Lower leg skin (tissue), 4 donors: Measurements from ENCODE around the gene AKAP9. TPM values are rescaled to one million over a fixed set of nuclear protein-coding genes. Genes with fewer than 3 reads are reported as not detected.

ENCODE experiments used
- DNase-seq, 2 donors: peaks; one replicate each; pipeline ENCODE4 v3.0.0-alpha.2; 2019; ENCODE audit warnings: low spot score in 2 of 2
- H3K4me3 ChIP-seq: fragments of 200-600 bp; sonication (generic); 2 replicates; pipeline ENCODE4 v1.5.1; 2017; ENCODE audit warnings: mild to moderate bottlenecking, low read depth; ENCODE audit not compliant: poor library complexity, severe bottlenecking
- POLR2A ChIP-seq, 2 donors: fragments of 450-650 bp; IDR thresholded peaks; one replicate each; pipeline ENCODE4 v1.6.1; 2016 to 2017; ENCODE audit warnings: antibody characterized with exemption in 2 of 2, mild to moderate bottlenecking in 1 of 2, moderate library complexity in 1 of 2
- WGBS, 2 donors: methylation state at CpG; one replicate each; pipeline ENCODE4 v1.1.5; 2018; 5-methylcytosine and 5-hydroxymethylcytosine counted together
- intact Hi-C: fragments of 100-400 bp; cut with DNase I; formaldehyde crosslinking; loops from one replicate; pipeline ENCODE4 v1.15.0; 2023; ENCODE audit warnings: low total_unique reads
- total RNA-seq, 4 donors: library from RNA; depleted of rRNA; stranded (reverse); fragments of >200 nt; gene quantifications; one replicate each; pipeline ENCODE4 v1.1.0, GENCODE V29; 2016
- TF ChIP-seq, protein P1 (sequence below), 3 donors: fragments of 450-650 bp; IDR thresholded peaks; one replicate each; pipeline ENCODE4 v1.5.1; 2016; ENCODE audit warnings: antibody characterized with exemption in 3 of 3, mild to moderate bottlenecking in 3 of 3, moderate library complexity in 2 of 3

The AKAP9 gene
- total RNA-seq, 4 donors from 2014 or later, result 52.9 to 74.8 (median 64.4) TPM

DNA sequence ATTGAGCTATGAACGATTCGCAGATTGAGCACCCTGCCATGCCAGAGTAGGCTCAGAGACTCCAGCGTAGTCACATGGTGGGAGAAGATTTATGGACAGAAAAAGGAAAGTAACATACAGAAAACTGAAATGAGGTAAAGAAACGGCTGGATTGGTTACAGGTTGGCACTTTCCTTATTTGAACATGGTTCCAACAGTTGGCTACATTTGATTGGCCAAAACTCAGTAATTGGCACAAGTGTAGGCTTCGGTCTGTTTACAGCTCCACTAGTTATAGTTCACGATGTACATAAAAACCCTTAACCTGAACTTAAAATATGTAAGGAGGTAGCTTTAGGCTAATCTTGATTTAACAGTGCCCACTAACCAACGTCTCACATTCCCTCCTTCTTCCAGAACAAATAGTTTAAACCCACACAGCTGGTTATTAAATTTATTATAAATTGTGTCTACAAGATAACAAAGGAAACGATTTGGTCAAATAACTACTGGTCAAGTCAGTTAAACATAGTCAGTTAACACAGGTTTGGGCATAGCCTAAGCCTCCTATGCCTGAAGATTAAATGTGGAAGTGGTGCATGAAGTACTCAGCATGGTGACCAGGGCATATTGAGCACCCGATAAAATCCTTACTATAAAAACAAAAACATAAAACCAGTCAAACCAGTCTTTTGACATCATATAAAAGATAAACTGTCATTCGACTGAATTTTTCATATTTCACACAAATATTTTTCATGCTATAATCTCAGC lies 42.2 kb upstream of the AKAP9 start:
- DNase-seq, result no peak
- no peak overlapping the region for H3K4me3 ChIP-seq
- WGBS, 2 donors, result 60 to 63% methylated on average over 10 of the region's 10 CpGs
- intact Hi-C loops, result no loop called here
- TF ChIP-seq, protein P1, sequence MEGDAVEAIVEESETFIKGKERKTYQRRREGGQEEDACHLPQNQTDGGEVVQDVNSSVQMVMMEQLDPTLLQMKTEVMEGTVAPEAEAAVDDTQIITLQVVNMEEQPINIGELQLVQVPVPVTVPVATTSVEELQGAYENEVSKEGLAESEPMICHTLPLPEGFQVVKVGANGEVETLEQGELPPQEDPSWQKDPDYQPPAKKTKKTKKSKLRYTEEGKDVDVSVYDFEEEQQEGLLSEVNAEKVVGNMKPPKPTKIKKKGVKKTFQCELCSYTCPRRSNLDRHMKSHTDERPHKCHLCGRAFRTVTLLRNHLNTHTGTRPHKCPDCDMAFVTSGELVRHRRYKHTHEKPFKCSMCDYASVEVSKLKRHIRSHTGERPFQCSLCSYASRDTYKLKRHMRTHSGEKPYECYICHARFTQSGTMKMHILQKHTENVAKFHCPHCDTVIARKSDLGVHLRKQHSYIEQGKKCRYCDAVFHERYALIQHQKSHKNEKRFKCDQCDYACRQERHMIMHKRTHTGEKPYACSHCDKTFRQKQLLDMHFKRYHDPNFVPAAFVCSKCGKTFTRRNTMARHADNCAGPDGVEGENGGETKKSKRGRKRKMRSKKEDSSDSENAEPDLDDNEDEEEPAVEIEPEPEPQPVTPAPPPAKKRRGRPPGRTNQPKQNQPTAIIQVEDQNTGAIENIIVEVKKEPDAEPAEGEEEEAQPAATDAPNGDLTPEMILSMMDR (IDR thresholded peaks at IDR 0.05), result no peak
- TF ChIP-seq POLR2A (IDR thresholded peaks at IDR 0.05), result no peak

DNA sequence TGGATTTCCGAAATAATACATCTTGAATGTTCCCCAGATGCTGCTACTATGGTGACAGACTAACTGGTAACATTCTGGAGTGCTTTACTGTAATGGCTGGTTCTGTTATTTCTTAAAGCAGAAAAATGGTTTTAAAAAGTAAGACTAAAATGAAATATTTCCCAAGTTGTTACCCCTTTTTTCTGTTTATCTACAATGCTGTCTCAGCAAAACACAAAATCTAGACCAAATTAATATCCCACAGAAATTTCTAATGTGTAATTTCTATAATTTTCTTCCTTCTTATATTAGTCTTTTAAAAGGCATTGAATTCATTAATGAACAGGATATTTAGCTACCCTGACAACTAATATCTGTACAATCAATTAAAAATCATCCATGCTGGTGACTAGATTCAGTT lies 41.1 kb upstream of the AKAP9 start:
- no peak for DNase-seq
- 81 to 85% methylated on average over 1 of the region's 1 CpG for WGBS, 2 donors
- H3K4me3 ChIP-seq, result no peak overlapping the region
- intact Hi-C loops, result no loop called here
- TF ChIP-seq POLR2A (IDR thresholded peaks at IDR 0.05), result no peak
- TF ChIP-seq, protein P1 (IDR thresholded peaks at IDR 0.05), result no peak

DNA sequence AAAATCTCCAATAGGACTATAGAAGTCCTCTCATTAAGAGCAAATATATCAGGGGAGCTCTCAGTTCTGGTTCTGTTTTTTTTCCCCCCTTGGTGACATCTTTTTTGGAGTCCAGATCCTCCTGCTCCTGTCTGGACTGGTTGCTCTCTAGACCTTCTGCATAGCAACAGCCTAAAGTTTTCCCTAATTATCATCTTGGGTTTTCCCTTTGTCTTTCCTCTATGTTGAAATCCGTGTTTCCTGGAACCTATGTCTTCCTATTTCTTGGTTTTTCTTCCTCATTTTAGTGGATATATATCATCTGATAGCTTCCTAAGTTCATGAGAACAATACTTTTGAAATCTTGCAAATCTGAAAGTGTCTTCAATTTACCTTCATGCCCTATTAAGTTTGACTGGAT lies 30.5 kb upstream of the AKAP9 start:
- no peak overlapping the region for H3K4me3 ChIP-seq
- TF ChIP-seq, protein P1 (IDR thresholded peaks at IDR 0.05), result no peak
- TF ChIP-seq POLR2A (IDR thresholded peaks at IDR 0.05), result no peak
- no peak for DNase-seq
- intact Hi-C loops, result no loop called here
- 9 to 38% methylated on average over 1 of the region's 1 CpG for WGBS, 2 donors

DNA sequence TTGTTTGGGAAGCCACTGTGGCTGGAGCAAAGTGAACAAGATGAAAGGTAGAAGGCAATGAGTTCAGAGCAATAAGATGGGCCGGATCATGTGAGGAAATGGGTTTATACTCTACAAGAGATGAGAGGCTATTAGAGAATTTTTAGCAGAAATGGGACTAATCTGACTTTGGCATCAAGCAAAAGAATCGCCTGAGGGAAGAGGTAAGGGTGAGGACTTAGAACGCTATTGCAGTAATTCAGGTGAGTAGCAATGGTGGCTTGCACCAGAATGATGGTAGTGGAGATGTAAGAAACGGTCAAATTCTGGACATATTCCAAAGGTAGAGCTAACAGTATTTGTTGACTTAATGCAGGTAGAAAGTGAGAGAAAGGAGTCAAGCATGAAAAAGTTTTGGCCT lies 29.5 kb upstream of the AKAP9 start:
- intact Hi-C loops, result no loop called here
- TF ChIP-seq POLR2A (IDR thresholded peaks at IDR 0.05), result no peak
- TF ChIP-seq, protein P1 (IDR thresholded peaks at IDR 0.05), result no peak
- H3K4me3 ChIP-seq, result no peak overlapping the region
- DNase-seq, result no peak
- whole genome bisulfite sequencing, 2 donors, result 80 to 89% methylated on average over 4 of the region's 4 CpGs

DNA sequence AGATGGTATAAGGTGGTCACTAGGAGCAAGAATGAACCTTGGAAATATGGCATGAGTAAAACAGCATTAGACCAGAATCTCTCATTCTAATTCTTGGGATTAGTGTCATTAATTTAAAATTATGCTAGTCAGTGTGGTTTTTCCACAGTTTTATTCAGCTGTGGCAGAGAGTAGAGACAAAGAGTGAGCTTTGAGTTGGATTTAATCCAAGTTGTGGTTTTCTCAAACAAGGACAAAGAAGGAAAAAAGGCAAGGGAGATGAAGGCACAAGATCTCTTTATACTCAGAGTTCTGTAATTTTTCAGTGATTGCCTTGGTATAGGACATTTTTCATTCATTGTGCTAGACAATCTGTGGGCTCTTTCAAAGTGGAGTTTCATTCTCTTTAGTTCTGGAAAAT lies 28.2 kb upstream of the AKAP9 start:
- TF ChIP-seq, protein P1 (IDR thresholded peaks at IDR 0.05), result no peak
- no peak for TF ChIP-seq POLR2A (IDR thresholded peaks at IDR 0.05)
- no peak for DNase-seq
- intact Hi-C loops, result no loop called here
- H3K4me3 ChIP-seq, result no peak overlapping the region

DNA sequence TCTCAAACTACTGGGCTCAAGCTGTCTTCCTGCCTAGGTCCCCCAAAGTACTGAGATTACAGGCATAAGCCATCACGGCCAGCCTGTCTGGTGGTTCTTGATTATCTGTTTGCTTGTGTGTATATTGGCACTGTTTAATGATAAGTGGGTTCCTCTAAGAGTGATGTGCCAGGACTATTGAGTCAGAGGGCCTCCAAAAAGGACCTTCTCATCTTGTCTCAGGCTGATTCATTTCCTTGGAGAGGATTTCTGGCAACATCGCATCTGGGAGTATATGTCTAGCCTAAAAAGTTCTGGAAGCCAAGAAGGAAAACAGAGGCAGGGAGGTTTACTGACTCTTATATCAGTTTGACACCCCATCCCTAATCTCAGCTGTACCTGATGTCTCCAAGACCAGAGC lies 27.1 kb upstream of the AKAP9 start:
- no peak overlapping the region for H3K4me3 ChIP-seq
- 84 to 89% methylated on average over 2 of the region's 2 CpGs for WGBS, 2 donors
- DNase-seq, result no peak
- intact Hi-C loops, result no loop called here
- TF ChIP-seq POLR2A (IDR thresholded peaks at IDR 0.05), result no peak
- TF ChIP-seq, protein P1 (IDR thresholded peaks at IDR 0.05), result no peak
